Neural progenitor cell (in vitro differentiated cells): ENCODE measurements around the gene KAT8. TPM values are rescaled to one million over a fixed set of nuclear protein-coding genes. Genes with fewer than 3 reads are reported as not detected.

ENCODE experiments used
- DNase-seq: peaks from one replicate; pipeline ENCODE4 v3.0.0-alpha.2; 2016; ENCODE audit warnings: low spot score
- H2AFZ ChIP-seq: fragments of 200-600 bp; sonication (generic); replicated peaks from 2 replicates; pipeline ENCODE4 v1.6.1; 2016; ENCODE audit warnings: antibody characterized with exemption
- H3F3A ChIP-seq: fragments of 200-600 bp; sonication (generic); 2 replicates; pipeline ENCODE4 v1.6.1; 2016; ENCODE audit warnings: antibody characterized with exemption, low read depth
- H3K27ac ChIP-seq: fragments of 200-600 bp; sonication (generic); 2 replicates; pipeline ENCODE4 v1.5.1; 2016; ENCODE audit warnings: mild to moderate bottlenecking
- H3K27me3 ChIP-seq: fragments of 200-600 bp; sonication (generic); 2 replicates; pipeline ENCODE4 v1.6.1; 2016; ENCODE audit warnings: mild to moderate bottlenecking, moderate library complexity
- H3K36me3 ChIP-seq: fragments of 200-600 bp; sonication (generic); 2 replicates; pipeline ENCODE4 v1.5.1; 2016
- H3K4me1 ChIP-seq: fragments of 200-600 bp; sonication (generic); 2 replicates; pipeline ENCODE4 v1.6.1; 2016; ENCODE audit warnings: mixed run types
- H3K4me2 ChIP-seq: fragments of 200-600 bp; sonication (generic); 2 replicates; pipeline ENCODE4 v1.6.1; 2016
- H3K4me3 ChIP-seq: fragments of 200-600 bp; sonication (generic); 2 replicates; pipeline ENCODE4 v1.5.1; 2016
- H3K79me2 ChIP-seq: fragments of 200-600 bp; sonication (generic); 2 replicates; pipeline ENCODE4 v1.6.1; 2016; ENCODE audit warnings: low read depth
- H3K9ac ChIP-seq: fragments of 200-600 bp; sonication (generic); 2 replicates; pipeline ENCODE4 v1.6.1; 2016
- H3K9me3 ChIP-seq: fragments of 200-600 bp; sonication (generic); 2 replicates; pipeline ENCODE4 v1.5.1; 2016; ENCODE audit warnings: low read depth
- H4K20me1 ChIP-seq: fragments of 200-600 bp; sonication (generic); 2 replicates; pipeline ENCODE4 v1.6.1; 2016; ENCODE audit warnings: low read depth
- H3K27ac Mint-ChIP-seq: 3 replicates; pipeline ENCODE4 v1.8.0; 2021; ENCODE audit warnings: mixed read lengths
- H3K27me3 Mint-ChIP-seq: 2 replicates; pipeline ENCODE4 v1.8.0; 2022; ENCODE audit warnings: low read depth, mild to moderate bottlenecking, inconsistent platforms, moderate library complexity, mixed read lengths; ENCODE audit not compliant: insufficient read depth
- H3K36me3 Mint-ChIP-seq: 3 replicates; pipeline ENCODE4 v1.8.0; 2021; ENCODE audit warnings: mixed read lengths
- H3K4me1 Mint-ChIP-seq: 3 replicates; pipeline ENCODE4 v1.8.0; 2021; ENCODE audit warnings: mixed read lengths
- H3K4me3 Mint-ChIP-seq: 3 replicates; pipeline ENCODE4 v1.8.0; 2021; ENCODE audit warnings: mild to moderate bottlenecking, moderate library complexity, mixed read lengths
- H3K9me3 Mint-ChIP-seq: 3 replicates; pipeline ENCODE4 v1.8.0; 2020; ENCODE audit warnings: mixed read lengths
- EZH2 ChIP-seq: fragments of 200-600 bp; sonication (generic); IDR thresholded peaks from 2 replicates; pipeline ENCODE4 v1.6.1; 2017; ENCODE audit warnings: antibody characterized with exemption, mild to moderate bottlenecking, moderate library complexity
- EZH2phosphoT487 ChIP-seq: fragments of 200-600 bp; sonication (generic); IDR thresholded peaks from 2 replicates; pipeline ENCODE4 v1.6.1; 2017; ENCODE audit warnings: antibody characterized with exemption
- total RNA-seq: library from RNA; depleted of rRNA; stranded (reverse); fragments of >200 nt; gene quantifications from 2 replicates; pipeline ENCODE4 v1.2.3, GENCODE V29; 2015; ENCODE audit warnings: low replicate concordance
- TF ChIP-seq, protein P1 (sequence below): fragments of 200-600 bp; sonication (generic); IDR thresholded peaks from 2 replicates; pipeline ENCODE4 v1.5.1; 2017; ENCODE audit warnings: antibody characterized with exemption, mild to moderate bottlenecking

KAT8 gene
- total RNA-seq, 1 donor from 2014 or later = 59.7 TPM

DNA sequence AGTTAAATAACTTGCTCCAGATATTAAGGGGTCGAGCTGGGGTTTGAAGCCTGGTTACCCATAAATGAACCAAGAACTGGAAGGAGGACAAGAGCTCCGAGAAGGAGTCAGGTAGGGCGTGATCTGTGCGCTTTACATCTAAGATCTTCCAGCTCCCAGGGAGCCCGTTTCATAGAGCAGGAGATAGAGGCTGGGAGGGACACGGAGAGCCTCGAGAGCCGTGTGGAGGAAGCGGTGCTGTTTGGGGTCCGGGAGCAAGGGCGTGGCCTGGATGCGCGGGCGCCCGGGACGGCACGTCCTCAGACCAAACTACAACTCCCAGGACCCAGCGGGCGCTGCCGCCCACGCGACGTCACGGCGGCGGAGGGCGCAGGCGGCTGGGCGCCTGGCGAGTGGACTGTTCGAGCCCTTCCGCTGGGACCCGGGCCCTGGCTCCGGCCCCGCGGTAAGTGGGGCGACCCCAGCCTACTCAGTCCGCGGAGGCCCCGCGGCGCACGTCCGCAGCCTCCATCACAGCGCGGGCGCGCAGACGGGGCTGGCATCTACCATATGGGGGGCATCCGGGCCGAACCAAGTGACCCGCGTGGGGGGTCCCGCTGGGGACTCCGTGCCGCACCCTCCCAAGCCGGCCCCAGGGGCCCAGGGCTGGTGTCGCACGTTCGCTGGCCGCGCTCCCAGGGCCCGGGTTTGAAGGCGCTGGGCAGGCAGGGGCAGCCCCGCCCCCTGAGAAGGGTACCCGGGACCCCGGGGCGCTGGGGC is 9.2 kb upstream of the KAT8 start, which contains the start of gene BCKDK:
BCKDK (plus strand) TSS at position 352 of the 759 bp plus-strand sequence. CDS start 838 bp downstream, outside the sequence.
- Mint-ChIP-seq H3K27ac (peak within 1 kb of the TSS; percentile 83), H3K27me3 (peaks cover 3% of the 10 kb centered on the region), H3K4me1 (peaks cover 12% of the 10 kb centered on the region), H3K4me3 (peak within 1 kb of the TSS; percentile 90), H3K9me3 (no peaks in the 10 kb centered on the region), H3K36me3 (peaks cover 13% of the 10 kb centered on the region)
- no peaks in the 10 kb centered on the region for H3K27me3 ChIP-seq
- H3K4me3 ChIP-seq = peak within 1 kb of the TSS; percentile 99
- DNase-seq = peak; percentile 83
- no peaks in the 10 kb centered on the region for H3K36me3 ChIP-seq
- TF ChIP-seq EZH2 = no peak
- TF ChIP-seq EZH2phosphoT487 = no peak
- TF ChIP-seq, protein P1, sequence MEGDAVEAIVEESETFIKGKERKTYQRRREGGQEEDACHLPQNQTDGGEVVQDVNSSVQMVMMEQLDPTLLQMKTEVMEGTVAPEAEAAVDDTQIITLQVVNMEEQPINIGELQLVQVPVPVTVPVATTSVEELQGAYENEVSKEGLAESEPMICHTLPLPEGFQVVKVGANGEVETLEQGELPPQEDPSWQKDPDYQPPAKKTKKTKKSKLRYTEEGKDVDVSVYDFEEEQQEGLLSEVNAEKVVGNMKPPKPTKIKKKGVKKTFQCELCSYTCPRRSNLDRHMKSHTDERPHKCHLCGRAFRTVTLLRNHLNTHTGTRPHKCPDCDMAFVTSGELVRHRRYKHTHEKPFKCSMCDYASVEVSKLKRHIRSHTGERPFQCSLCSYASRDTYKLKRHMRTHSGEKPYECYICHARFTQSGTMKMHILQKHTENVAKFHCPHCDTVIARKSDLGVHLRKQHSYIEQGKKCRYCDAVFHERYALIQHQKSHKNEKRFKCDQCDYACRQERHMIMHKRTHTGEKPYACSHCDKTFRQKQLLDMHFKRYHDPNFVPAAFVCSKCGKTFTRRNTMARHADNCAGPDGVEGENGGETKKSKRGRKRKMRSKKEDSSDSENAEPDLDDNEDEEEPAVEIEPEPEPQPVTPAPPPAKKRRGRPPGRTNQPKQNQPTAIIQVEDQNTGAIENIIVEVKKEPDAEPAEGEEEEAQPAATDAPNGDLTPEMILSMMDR = no peak
- H3K9ac ChIP-seq = peak within 1 kb of the TSS; percentile 70
- peak within 1 kb of the TSS; percentile 87 for H2AFZ ChIP-seq
- no peaks in the 10 kb centered on the region for H4K20me1 ChIP-seq
- H3K4me2 ChIP-seq = peak within 1 kb of the TSS; percentile 96
- H3K4me1 ChIP-seq = peaks cover 5% of the 10 kb centered on the region
- peaks cover 13% of the 10 kb centered on the region for H3F3A ChIP-seq
- no peak within 1 kb of the TSS for H3K27ac ChIP-seq
- no peaks in the 10 kb centered on the region for H3K9me3 ChIP-seq
- peaks cover 3% of the 10 kb centered on the region for H3K79me2 ChIP-seq

DNA sequence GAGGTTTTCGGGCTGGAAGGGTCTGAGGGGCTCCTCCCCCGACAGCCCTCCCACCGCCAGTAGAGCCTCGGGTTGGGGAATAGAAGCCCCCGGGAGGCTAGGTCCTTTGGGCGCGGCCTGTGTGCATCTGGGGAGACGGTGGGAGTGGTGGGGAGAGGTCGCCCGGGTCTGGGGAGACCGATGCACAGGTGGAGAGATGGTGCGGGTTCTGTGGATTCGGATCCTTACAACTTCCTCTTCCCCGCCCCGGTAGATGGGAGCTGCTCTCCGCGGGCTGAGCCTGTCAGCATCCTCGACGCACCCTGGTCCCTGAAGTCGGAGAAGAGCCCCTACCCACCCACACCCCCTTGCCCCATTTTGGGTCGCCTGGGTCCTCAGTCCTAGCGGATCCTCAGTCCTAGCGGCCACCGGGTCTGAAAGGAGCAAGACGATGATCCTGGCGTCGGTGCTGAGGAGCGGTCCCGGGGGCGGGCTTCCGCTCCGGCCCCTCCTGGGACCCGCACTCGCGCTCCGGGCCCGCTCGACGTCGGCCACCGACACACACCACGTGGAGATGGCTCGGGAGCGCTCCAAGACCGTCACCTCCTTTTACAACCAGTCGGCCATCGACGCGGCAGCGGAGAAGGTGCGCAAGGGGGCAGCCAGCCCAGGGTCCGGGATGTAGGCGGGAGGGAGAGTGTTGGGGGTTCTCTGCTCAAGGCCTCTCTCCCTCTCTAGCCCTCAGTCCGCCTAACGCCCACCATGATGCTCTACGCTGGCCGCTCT is 8.5 kb upstream of the KAT8 start:
- peak overlapping the region; percentile 70 for H3K9ac ChIP-seq
- peaks cover 13% of the 10 kb centered on the region for H3F3A ChIP-seq
- H2AFZ ChIP-seq = peak overlapping the region; percentile 87
- H4K20me1 ChIP-seq = no peaks in the 10 kb centered on the region
- no peaks in the 10 kb centered on the region for H3K9me3 ChIP-seq
- H3K36me3 ChIP-seq = no peaks in the 10 kb centered on the region
- no peak for TF ChIP-seq EZH2phosphoT487
- no peak for TF ChIP-seq EZH2
- TF ChIP-seq, protein P1 = no peak
- no peak for DNase-seq
- peaks cover 3% of the 10 kb centered on the region for H3K27me3 Mint-ChIP-seq
- H3K9me3 Mint-ChIP-seq = no peaks in the 10 kb centered on the region
- peaks cover 3% of the 10 kb centered on the region for H3K79me2 ChIP-seq
- H3K4me2 ChIP-seq = peak overlapping the region; percentile 96
- peaks cover 5% of the 10 kb centered on the region for H3K4me1 ChIP-seq
- H3K27ac Mint-ChIP-seq = no peak overlapping the region
- H3K4me3 ChIP-seq = peak overlapping the region; percentile 99
- no peak overlapping the region for H3K27ac ChIP-seq
- H3K4me1 Mint-ChIP-seq = peaks cover 12% of the 10 kb centered on the region
- peaks cover 16% of the 10 kb centered on the region for H3K36me3 Mint-ChIP-seq
- H3K4me3 Mint-ChIP-seq = peak overlapping the region; percentile 89
- no peaks in the 10 kb centered on the region for H3K27me3 ChIP-seq

DNA sequence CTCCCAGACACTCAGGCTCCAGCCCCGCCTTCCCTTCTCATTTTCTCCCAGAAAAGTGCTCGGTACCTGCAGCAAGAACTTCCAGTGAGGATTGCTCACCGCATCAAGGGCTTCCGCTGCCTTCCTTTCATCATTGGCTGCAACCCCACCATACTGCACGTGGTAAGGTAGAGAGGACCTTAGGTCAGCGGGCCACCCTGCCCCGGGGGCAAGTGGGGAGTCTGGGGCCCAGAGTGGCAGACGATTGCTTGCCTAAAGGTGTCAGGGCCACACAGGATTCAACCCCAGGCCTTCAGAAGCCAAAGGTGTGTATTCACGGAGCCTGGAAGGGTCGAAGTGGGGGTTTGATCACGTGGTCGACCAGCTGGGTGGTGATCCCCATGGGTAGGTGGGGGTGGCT is 7.8 kb upstream of the KAT8 start:
- Histone ChIP-seq H3K9ac (no peak overlapping the region), H2AFZ (no peak overlapping the region), H3K4me3 (no peak overlapping the region), H3K9me3 (no peaks in the 10 kb centered on the region), H3K27me3 (no peaks in the 10 kb centered on the region), H3F3A (peaks cover 16% of the 10 kb centered on the region), H3K4me1 (peaks cover 5% of the 10 kb centered on the region), H4K20me1 (peaks cover 3% of the 10 kb centered on the region), H3K79me2 (peaks cover 3% of the 10 kb centered on the region), H3K36me3 (no peaks in the 10 kb centered on the region), H3K4me2 (no peak overlapping the region), H3K27ac (no peak overlapping the region)
- H3K4me3 Mint-ChIP-seq = peak overlapping the region; percentile 89
- H3K36me3 Mint-ChIP-seq = peaks cover 16% of the 10 kb centered on the region
- peaks cover 6% of the 10 kb centered on the region for H3K27me3 Mint-ChIP-seq
- H3K27ac Mint-ChIP-seq = no peak overlapping the region
- no peaks in the 10 kb centered on the region for H3K9me3 Mint-ChIP-seq
- H3K4me1 Mint-ChIP-seq = peaks cover 12% of the 10 kb centered on the region
- TF ChIP-seq EZH2 = no peak
- TF ChIP-seq, protein P1 = no peak
- TF ChIP-seq EZH2phosphoT487 = no peak
- DNase-seq = no peak
